HG03196 (cell line): ENCODE results near the gene ZNF236.

ENCODE experiments used
- ATAC-seq: cut with Tn5 transposase; IDR thresholded peaks from one replicate; pipeline ENCODE4 v1.9.1; 2021; ENCODE audit not compliant: unreplicated experiment

The ZNF236 gene

GRCh38 chr18:76821356-76821874 is 942 bp upstream of the ZNF236 start:
- ATAC-seq, result peak; percentile 15

GRCh38 chr18:76821875-76822505 is 367 bp upstream of the ZNF236 start:
- peak; percentile 32 for ATAC-seq

DNA sequence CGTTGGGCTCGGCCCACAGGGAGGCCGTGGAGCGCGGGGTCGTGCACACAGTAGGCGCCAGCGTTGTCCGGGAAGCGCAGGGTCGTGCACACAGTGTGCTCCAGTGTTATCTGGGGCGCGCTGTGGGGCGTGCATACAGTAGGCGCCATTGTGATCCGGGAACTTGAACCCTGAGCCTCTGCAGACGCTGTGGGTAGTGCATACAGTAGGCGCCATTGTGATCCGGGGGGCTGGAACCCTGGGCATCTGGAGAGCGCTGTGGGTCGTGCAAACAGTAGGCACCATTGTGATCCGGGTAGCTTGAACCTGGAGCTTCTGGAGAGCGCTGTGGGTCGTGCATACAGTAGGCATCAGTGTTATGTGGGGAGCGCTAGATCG is 793 bp downstream of the ZNF236 start:
- no peak for ATAC-seq

GRCh38 chr18:76823587-76824011 is 1.2 kb downstream of the ZNF236 start:
- no peak for ATAC-seq

- ATAC-seq, result no peak
These were observed 1.9 kb downstream of the ZNF236 start for GRCh38 chr18:76824145-76824676.

- ATAC-seq, result no peak
These were observed 2.4 kb downstream of the ZNF236 start for GRCh38 chr18:76824754-76825153.

GRCh38 chr18:76827205-76828200 is 5.1 kb downstream of the ZNF236 start:
- ATAC-seq, result no peak

- ATAC-seq, result no peak
These were observed 12.0 kb downstream of the ZNF236 start for GRCh38 chr18:76834379-76834778.

DNA sequence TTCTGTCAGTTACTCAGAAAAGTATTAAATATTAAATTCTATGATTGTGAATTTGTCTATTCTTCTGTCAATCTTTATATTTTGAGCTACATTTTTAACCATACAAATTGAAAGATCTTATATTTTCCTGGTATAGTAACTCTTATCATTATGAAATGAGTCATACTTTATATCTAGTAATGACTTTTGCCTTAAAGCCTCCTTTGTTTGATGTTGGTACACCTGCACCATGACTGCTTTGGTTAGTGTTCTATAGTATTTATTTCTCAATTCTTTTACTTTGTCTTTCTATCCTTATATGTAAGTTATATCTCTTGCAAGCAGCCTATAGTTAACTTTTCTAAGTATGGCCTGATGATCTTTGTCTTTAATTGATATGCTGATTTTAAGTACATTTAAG is 13.0 kb downstream of the ZNF236 start:
- no peak for ATAC-seq

- ATAC-seq, result no peak
These were observed 14.7 kb downstream of the ZNF236 start for GRCh38 chr18:76837071-76837470.

DNA sequence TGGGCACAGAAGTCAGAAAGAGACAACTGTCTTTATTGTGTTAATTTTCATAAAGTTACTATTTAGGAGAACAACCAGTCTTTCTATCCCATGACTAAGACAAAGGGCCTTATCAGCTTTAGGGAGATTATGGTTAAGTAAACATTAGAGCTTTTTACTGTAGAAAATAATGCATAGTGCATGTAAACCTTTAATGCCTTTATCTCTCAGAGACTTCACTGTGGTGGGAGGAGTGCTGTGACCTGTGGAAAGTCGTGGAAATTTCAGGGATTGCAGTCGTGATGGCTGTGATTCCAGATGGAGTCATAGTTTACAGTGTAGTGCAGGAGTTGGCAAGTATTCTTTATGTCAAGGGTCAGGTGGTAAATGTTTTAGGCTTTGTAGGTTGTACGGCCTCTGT is 15.8 kb downstream of the ZNF236 start:
- ATAC-seq, result no peak

- no peak for ATAC-seq
These were observed 16.9 kb downstream of the ZNF236 start for GRCh38 chr18:76839086-76839794.

GRCh38 chr18:76842837-76843530 is 20.6 kb downstream of the ZNF236 start:
- no peak for ATAC-seq

DNA sequence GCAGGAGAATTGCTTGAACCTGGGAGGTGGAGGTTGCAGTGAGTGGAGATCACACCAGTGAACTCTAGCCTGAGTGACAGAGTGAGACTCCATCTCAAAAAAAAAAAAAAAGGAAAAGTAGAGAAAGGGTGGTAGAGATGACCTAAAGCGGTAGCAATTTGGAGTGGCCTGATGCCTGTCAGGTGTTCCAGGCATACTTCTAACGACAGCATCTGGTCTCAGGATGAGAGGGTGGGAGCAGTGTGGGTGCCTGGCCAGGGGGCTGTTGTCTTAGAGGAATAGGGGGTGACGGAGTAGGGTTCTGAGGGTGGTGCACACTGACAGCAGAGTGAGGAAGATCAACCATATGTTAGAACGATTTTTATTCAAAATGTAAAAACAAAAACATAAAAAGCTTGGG is 21.8 kb downstream of the ZNF236 start:
- ATAC-seq, result no peak

- ATAC-seq, result no peak
These were observed 22.6 kb downstream of the ZNF236 start for GRCh38 chr18:76844742-76845477.

DNA sequence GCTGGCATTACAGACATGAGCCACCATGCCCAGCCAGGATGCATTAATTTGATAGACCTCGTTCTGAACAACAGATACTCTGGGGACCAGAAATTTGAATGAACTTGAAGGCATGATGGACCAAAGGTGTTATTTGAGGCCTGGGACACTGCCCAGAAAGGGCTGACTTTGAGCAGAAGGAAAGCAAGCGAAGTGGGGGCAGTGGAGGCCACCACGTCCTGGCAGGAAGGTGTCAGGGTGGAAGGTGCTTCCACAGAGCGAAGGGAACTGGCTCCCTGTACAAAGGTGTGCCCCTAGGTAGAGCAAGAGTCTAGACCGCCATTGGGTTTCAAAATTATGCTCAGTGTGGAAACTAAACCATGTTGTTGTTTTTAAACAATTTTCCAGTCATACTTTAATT is 23.9 kb downstream of the ZNF236 start:
- no peak for ATAC-seq

- no peak for ATAC-seq
These were observed 25.6 kb downstream of the ZNF236 start for GRCh38 chr18:76847916-76848315.

- ATAC-seq, result no peak
These were observed 27.8 kb downstream of the ZNF236 start for GRCh38 chr18:76850112-76850511.

DNA sequence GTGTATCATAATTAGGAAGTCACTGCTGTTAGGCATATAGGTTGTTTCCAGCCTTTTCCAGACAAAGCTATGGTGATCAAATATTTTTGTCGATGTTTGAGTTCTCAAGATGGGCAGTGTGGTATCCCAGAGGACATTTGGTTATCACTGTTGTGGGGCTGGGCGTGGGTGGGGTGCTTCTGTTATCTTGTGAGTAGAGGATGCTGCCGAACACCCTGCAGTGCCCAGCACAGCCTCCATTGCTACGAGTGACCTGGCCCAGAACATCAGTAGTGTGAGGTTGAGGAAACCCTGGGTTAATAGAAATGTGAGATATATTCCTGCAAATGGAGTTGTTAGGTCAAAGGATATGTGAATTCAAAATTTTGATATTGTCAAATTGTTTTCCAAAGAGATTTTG is 33.2 kb downstream of the ZNF236 start:
- ATAC-seq, result no peak

GRCh38 chr18:76857476-76857875 is 35.1 kb downstream of the ZNF236 start:
- ATAC-seq, result no peak
